ENCODE measurements around the gene MED12L.
"Not testable (repeated sequence)": the region's sequence is repeated elsewhere in the genome, so short reads cannot be mapped to it uniquely, and the experiment has no call there.

Gene MED12L

DNA sequence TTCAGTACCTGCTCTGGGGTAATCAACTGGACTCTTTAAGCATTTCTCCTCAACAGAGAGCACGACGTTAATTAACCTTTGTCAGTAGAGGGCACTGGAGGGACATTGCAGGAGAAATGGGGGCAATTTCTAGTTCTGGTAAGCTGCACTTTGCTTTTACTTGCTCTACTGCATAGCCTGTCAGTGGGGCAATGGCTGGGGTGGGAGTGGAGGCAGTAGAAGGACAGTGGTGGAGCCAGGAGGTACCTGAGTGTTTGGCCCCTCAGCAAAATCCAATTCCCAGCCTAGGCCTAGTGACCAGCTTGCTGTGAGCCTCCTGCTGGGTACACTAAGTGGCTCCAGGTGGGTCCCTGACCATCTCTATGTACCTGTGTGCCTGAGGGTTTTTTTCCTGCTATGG, 18.3 kb upstream of the MED12L start:
- H3K27me3 ChIP-seq (replicated peaks; ENCODE audit: control insufficient read depth, insufficient read depth, low read length, poor library complexity, severe bottlenecking): no peaks in the 10 kb centered on the region
- no peak for DNase-seq
- no peak overlapping the region for H3K27ac ChIP-seq (ENCODE audit: insufficient read depth, low read length, poor library complexity, severe bottlenecking)
- no peak overlapping the region for H3K4me3 ChIP-seq (ENCODE audit: insufficient read depth, low read depth, low read length, poor library complexity, severe bottlenecking)
- H3K4me1 ChIP-seq (ENCODE audit: control insufficient read depth, insufficient read depth, low read length, poor library complexity, severe bottlenecking): no peaks in the 10 kb centered on the region
- H3K36me3 ChIP-seq (ENCODE audit: control insufficient read depth, insufficient read depth, low read length): no peaks in the 10 kb centered on the region
- no peaks in the 10 kb centered on the region for H3K9me3 ChIP-seq (ENCODE audit: control insufficient read depth, low read length)

GRCh38 chr3:151072842-151073241, 12.6 kb upstream of the MED12L start:
- not testable (repeated sequence) for H3K27me3 ChIP-seq (replicated peaks; ENCODE audit: control insufficient read depth, insufficient read depth, low read length, poor library complexity, severe bottlenecking); H3K27ac ChIP-seq (ENCODE audit: insufficient read depth, low read length, poor library complexity, severe bottlenecking); DNase-seq; H3K4me3 ChIP-seq (ENCODE audit: insufficient read depth, low read depth, low read length, poor library complexity, severe bottlenecking); H3K9me3 ChIP-seq (ENCODE audit: control insufficient read depth, low read length); H3K36me3 ChIP-seq (ENCODE audit: control insufficient read depth, insufficient read depth, low read length); H3K4me1 ChIP-seq (ENCODE audit: control insufficient read depth, insufficient read depth, low read length, poor library complexity, severe bottlenecking)

DNA sequence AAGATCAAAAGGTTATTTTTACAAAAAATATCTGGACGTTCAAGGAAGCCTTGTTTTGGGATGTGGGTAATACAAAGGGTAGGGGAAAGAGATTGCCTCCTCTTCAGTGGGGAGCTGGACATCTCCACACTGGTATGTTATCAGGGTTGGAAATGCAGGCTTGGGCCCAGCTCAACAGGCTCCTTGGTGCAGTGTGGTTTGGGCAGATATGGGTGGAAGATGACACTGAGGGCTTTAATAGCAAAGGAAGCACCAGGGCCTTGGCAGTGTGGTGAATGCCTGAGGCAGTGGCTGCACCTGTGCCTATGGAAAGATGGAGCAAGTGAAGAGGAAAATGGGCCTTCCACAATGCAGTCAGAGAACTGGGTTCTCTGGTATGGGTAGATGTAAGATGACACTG, 11.2 kb upstream of the MED12L start:
- no peaks in the 10 kb centered on the region for H3K9me3 ChIP-seq (ENCODE audit: control insufficient read depth, low read length)
- no peak overlapping the region for H3K4me3 ChIP-seq (ENCODE audit: insufficient read depth, low read depth, low read length, poor library complexity, severe bottlenecking)
- no peak overlapping the region for H3K27ac ChIP-seq (ENCODE audit: insufficient read depth, low read length, poor library complexity, severe bottlenecking)
- H3K4me1 ChIP-seq (ENCODE audit: control insufficient read depth, insufficient read depth, low read length, poor library complexity, severe bottlenecking): no peaks in the 10 kb centered on the region
- no peaks in the 10 kb centered on the region for H3K36me3 ChIP-seq (ENCODE audit: control insufficient read depth, insufficient read depth, low read length)
- no peaks in the 10 kb centered on the region for H3K27me3 ChIP-seq (replicated peaks; ENCODE audit: control insufficient read depth, insufficient read depth, low read length, poor library complexity, severe bottlenecking)
- DNase-seq: no peak

- H3K27ac ChIP-seq (ENCODE audit: insufficient read depth, low read length, poor library complexity, severe bottlenecking): no peak overlapping the region
- no peaks in the 10 kb centered on the region for H3K27me3 ChIP-seq (replicated peaks; ENCODE audit: control insufficient read depth, insufficient read depth, low read length, poor library complexity, severe bottlenecking)
- H3K4me3 ChIP-seq (ENCODE audit: insufficient read depth, low read depth, low read length, poor library complexity, severe bottlenecking): no peak overlapping the region
- no peak for DNase-seq
- no peaks in the 10 kb centered on the region for H3K9me3 ChIP-seq (ENCODE audit: control insufficient read depth, low read length)
- H3K36me3 ChIP-seq (ENCODE audit: control insufficient read depth, insufficient read depth, low read length): no peaks in the 10 kb centered on the region
- H3K4me1 ChIP-seq (ENCODE audit: control insufficient read depth, insufficient read depth, low read length, poor library complexity, severe bottlenecking): no peaks in the 10 kb centered on the region
These were observed 9.4 kb upstream of the MED12L start for GRCh38 chr3:151075869-151076562.

DNA sequence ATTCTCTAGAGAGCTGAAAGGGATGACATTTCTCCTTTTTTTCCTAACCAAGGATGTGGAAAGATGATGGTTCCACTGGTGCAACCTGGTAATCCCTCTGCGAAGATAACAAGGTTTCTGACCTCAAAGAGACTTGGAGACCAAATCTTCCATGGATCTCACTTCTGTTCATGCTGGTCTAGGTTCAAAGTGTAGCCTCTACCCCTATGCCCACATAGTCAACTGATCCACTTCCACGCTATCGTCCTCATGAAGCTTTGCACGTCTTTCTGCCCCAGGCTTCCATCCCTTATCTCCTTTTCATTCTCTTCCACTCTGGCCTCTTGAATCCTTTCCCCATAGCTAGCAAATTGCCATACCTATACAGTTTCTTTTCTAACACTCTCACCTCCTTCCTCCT, 8.8 kb upstream of the MED12L start:
- no peak for DNase-seq
- Histone ChIP-seq H3K27me3 (replicated peaks; ENCODE audit: control insufficient read depth, insufficient read depth, low read length, poor library complexity, severe bottlenecking) (no peaks in the 10 kb centered on the region), H3K4me3 (ENCODE audit: insufficient read depth, low read depth, low read length, poor library complexity, severe bottlenecking) (no peak overlapping the region), H3K4me1 (ENCODE audit: control insufficient read depth, insufficient read depth, low read length, poor library complexity, severe bottlenecking) (no peaks in the 10 kb centered on the region), H3K9me3 (ENCODE audit: control insufficient read depth, low read length) (no peaks in the 10 kb centered on the region), H3K36me3 (ENCODE audit: control insufficient read depth, insufficient read depth, low read length) (no peaks in the 10 kb centered on the region), H3K27ac (ENCODE audit: insufficient read depth, low read length, poor library complexity, severe bottlenecking) (no peak overlapping the region)

DNA sequence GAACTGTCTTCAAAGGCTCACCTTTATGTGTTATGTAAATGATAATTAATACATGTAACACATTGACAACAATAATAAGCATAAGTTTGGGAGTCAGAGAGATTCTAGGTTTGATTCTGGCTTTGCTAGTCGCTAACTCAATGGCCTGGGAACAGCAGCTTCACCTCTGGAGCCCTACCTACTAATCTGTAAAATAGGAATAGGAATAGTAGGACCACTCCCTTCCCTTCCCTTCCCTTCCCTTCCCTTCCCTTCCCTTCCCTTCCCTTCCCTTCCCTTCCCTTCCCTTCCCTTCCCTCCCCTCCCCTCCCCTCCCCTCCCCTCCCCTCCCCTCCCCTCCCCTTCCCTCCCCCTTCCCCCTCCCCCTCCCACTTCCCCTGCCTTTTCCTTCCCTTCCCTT, 4.4 kb upstream of the MED12L start:
- H3K27me3 ChIP-seq (replicated peaks; ENCODE audit: control insufficient read depth, insufficient read depth, low read length, poor library complexity, severe bottlenecking); H3K4me3 ChIP-seq (ENCODE audit: insufficient read depth, low read depth, low read length, poor library complexity, severe bottlenecking); H3K27ac ChIP-seq (ENCODE audit: insufficient read depth, low read length, poor library complexity, severe bottlenecking); DNase-seq; H3K9me3 ChIP-seq (ENCODE audit: control insufficient read depth, low read length); H3K36me3 ChIP-seq (ENCODE audit: control insufficient read depth, insufficient read depth, low read length): not testable (repeated sequence)
- peaks cover 11% of the 10 kb centered on the region for H3K4me1 ChIP-seq (ENCODE audit: control insufficient read depth, insufficient read depth, low read length, poor library complexity, severe bottlenecking)

GRCh38 chr3:151082880-151083838, 2.3 kb upstream of the MED12L start:
- DNase-seq: no peak
- Histone ChIP-seq H3K27me3 (replicated peaks; ENCODE audit: control insufficient read depth, insufficient read depth, low read length, poor library complexity, severe bottlenecking) (no peaks in the 10 kb centered on the region), H3K4me3 (ENCODE audit: insufficient read depth, low read depth, low read length, poor library complexity, severe bottlenecking) (no peak overlapping the region), H3K9me3 (ENCODE audit: control insufficient read depth, low read length) (no peaks in the 10 kb centered on the region), H3K4me1 (ENCODE audit: control insufficient read depth, insufficient read depth, low read length, poor library complexity, severe bottlenecking) (peaks cover 14% of the 10 kb centered on the region), H3K27ac (ENCODE audit: insufficient read depth, low read length, poor library complexity, severe bottlenecking) (no peak overlapping the region), H3K36me3 (ENCODE audit: control insufficient read depth, insufficient read depth, low read length) (no peaks in the 10 kb centered on the region)

GRCh38 chr3:151084893-151085226, 604 bp upstream of the MED12L start:
- Histone ChIP-seq H3K4me3 (ENCODE audit: insufficient read depth, low read depth, low read length, poor library complexity, severe bottlenecking) (peak overlapping the region; percentile 67), H3K9me3 (ENCODE audit: control insufficient read depth, low read length) (no peaks in the 10 kb centered on the region), H3K27ac (ENCODE audit: insufficient read depth, low read length, poor library complexity, severe bottlenecking) (no peak overlapping the region), H3K36me3 (ENCODE audit: control insufficient read depth, insufficient read depth, low read length) (no peaks in the 10 kb centered on the region), H3K27me3 (replicated peaks; ENCODE audit: control insufficient read depth, insufficient read depth, low read length, poor library complexity, severe bottlenecking) (no peaks in the 10 kb centered on the region), H3K4me1 (ENCODE audit: control insufficient read depth, insufficient read depth, low read length, poor library complexity, severe bottlenecking) (peaks cover 14% of the 10 kb centered on the region)
- no peak for DNase-seq

DNA sequence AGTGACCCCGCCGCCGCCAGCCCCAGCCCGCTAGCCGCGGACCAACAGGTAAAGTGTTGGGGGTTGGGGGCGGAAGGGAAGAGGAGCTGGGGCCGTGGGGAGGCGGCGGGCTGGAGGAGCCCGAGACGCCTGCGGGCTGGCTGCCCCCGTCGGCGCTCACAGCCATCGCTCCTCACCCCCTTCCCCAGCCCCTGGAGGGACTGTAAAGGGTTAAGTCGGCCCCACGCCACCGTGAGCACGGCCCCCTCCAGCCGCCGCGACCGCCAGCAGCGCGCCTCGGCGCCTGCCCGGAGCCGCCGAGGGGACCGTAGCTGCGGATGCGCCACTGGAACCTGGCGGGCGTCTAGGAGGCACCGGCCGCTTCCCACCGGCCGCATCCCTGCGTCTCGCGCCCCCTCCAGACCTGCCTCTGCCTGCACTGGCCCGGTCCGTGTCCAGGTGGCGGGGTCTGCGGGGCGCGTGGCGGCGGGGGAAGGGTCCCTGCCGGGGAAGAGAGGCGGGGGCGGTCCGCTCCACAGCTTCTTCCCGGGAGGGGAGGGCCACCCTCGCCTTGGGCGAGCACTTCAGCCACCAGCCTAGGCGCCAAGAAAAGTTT, 522 bp downstream of the MED12L start:
- DNase-seq: no peak
- H3K36me3 ChIP-seq (ENCODE audit: control insufficient read depth, insufficient read depth, low read length): no peaks in the 10 kb centered on the region
- H3K9me3 ChIP-seq (ENCODE audit: control insufficient read depth, low read length): no peaks in the 10 kb centered on the region
- H3K4me3 ChIP-seq (ENCODE audit: insufficient read depth, low read depth, low read length, poor library complexity, severe bottlenecking): peak overlapping the region; percentile 67
- no peaks in the 10 kb centered on the region for H3K27me3 ChIP-seq (replicated peaks; ENCODE audit: control insufficient read depth, insufficient read depth, low read length, poor library complexity, severe bottlenecking)
- H3K4me1 ChIP-seq (ENCODE audit: control insufficient read depth, insufficient read depth, low read length, poor library complexity, severe bottlenecking): peaks cover 14% of the 10 kb centered on the region
- no peak overlapping the region for H3K27ac ChIP-seq (ENCODE audit: insufficient read depth, low read length, poor library complexity, severe bottlenecking)
